Activated CD8-positive, alpha-beta memory T cell treated with anti-CD3 and anti-CD28 coated beads, Interleukin-2, amount 50 U/mL, for 1 hour (primary cell): ENCODE measurements around the gene MDFI.
"Not testable (repeated sequence)": the region's sequence is repeated elsewhere in the genome, so short reads cannot be mapped to it uniquely, and the experiment has no call there.

Experiments used
- DNase-seq: peaks from one replicate; pipeline ENCODE4 v3.0.0-alpha.2; 2020; ENCODE audit errors: extremely low read depth

The MDFI gene

GRCh38 chr6:41602864-41603608 is 35.2 kb upstream of the MDFI start:
- DNase-seq, result peak; percentile 50

- no peak for DNase-seq
Observed at GRCh38 chr6:41604006-41604405, 34.3 kb upstream of the MDFI start.

GRCh38 chr6:41605649-41606048 is 32.6 kb upstream of the MDFI start:
- no peak for DNase-seq

GRCh38 chr6:41607036-41607435 is 31.2 kb upstream of the MDFI start:
- no peak for DNase-seq

- DNase-seq, result no peak
Observed at GRCh38 chr6:41607736-41608135, 30.5 kb upstream of the MDFI start.

GRCh38 chr6:41608443-41609151 is 29.7 kb upstream of the MDFI start:
- no peak for DNase-seq

- DNase-seq, result no peak
Observed at GRCh38 chr6:41614715-41615114, 23.6 kb upstream of the MDFI start.

GRCh38 chr6:41615311-41615710 is 23.0 kb upstream of the MDFI start:
- no peak for DNase-seq

- no peak for DNase-seq
Observed at GRCh38 chr6:41618598-41618997, 19.7 kb upstream of the MDFI start.

- DNase-seq, result not testable (repeated sequence)
Observed at GRCh38 chr6:41619193-41619592, 19.1 kb upstream of the MDFI start.

GRCh38 chr6:41621367-41621766 is 16.9 kb upstream of the MDFI start:
- DNase-seq, result no peak

GRCh38 chr6:41621802-41622201 is 16.5 kb upstream of the MDFI start:
- DNase-seq, result no peak

- no peak for DNase-seq
Observed at GRCh38 chr6:41622206-41622988, 15.9 kb upstream of the MDFI start.

GRCh38 chr6:41623330-41623729 is 14.9 kb upstream of the MDFI start:
- no peak for DNase-seq

GRCh38 chr6:41624621-41625380 is 13.5 kb upstream of the MDFI start:
- no peak for DNase-seq

- no peak for DNase-seq
Observed at GRCh38 chr6:41625442-41625841, 12.8 kb upstream of the MDFI start.

- DNase-seq, result no peak
Observed at GRCh38 chr6:41626022-41626421, 12.2 kb upstream of the MDFI start.

GRCh38 chr6:41626917-41627316 is 11.4 kb upstream of the MDFI start:
- no peak for DNase-seq

- DNase-seq, result no peak
Observed at GRCh38 chr6:41629128-41629527, 9.1 kb upstream of the MDFI start.

- DNase-seq, result no peak
Observed at GRCh38 chr6:41630069-41630468, 8.2 kb upstream of the MDFI start.

GRCh38 chr6:41630946-41631345 is 7.3 kb upstream of the MDFI start:
- DNase-seq, result no peak

- DNase-seq, result no peak
Observed at GRCh38 chr6:41633056-41633634, 5.1 kb upstream of the MDFI start.
